ENCODE data around the gene COG1.

COG1 gene

GRCh38 chr17:73231841-73232586 lies 39.2 kb downstream of the COG1 start:
- peak; percentile 91 for DNase-seq

DNA sequence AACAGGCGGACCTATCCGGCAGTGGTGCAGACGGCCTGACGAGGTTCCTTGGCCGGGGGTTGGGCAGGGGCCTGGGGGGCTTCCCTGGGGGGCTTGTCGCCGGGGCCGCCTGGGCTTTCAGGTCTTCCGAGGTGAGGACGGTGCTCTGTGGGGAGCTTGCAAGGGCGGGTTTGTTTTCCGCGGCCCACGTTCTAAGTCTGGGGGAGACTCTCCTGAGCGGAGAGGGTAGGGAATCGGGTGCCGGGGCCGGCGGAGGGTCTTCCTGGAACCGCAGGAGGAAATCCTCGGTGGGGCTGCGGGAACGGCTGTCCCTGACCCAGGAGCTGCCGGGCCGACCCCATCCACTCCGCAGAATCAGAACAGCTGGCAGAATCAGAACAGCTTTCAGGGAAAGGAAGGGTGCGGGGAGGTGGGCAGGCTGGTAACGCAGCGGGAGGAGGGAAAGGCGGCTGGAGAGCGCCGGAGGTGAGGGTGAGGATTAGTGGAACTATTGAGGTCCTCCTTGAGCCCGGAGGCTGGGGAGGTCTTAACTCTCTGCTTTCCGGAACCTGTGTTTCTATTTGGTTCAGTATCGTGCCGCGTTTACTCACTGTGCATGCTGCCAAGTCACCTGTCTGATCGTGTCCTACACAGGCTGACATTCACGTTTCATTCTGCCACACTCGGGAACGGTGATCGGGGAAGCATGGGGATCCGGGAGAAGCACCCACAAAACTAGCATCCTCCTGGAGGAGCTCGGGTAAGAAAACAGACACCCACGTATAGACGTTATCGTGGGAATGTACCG lies 39.9 kb downstream of the COG1 start:
- no peak for DNase-seq

DNA sequence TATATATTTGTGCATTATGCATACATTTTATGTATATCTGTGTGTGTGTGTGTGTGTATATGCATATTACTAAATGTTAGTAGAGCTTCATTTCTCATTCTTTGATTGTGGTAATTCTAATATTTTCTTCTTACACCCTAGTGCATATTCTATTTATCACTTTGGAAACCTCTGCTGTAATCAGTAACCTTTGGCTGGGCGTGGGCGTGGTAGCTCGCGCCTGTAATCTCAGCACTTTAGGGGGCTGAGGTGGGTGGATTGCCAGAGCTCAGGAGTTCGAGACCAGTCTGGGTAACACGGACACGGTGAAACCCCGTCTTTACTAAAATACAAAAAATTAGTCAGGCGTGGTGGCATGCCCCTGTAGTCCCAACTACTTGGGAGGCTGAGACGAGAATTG lies 41.9 kb downstream of the COG1 start:
- no peak for DNase-seq

DNA sequence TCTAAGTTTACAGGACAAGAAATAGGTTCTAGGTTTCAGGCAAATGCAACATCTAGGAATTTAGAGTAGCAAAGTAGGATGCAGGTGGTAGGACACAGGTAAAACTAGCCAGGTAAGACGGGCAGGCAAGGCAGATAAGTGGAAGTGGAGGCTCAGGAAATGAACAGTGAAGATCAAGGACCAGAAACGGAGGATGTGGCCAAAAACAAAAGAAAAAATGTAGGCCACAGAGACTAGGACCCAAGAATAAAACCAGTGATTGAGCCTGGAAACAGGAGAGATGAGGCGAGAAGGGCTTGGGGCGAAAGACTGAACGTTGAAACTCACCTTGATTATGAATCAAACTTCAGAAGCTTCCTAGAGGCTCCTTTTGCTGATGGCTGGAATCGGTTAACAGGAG lies 44.9 kb downstream of the COG1 start:
- DNase-seq, result no peak

DNA sequence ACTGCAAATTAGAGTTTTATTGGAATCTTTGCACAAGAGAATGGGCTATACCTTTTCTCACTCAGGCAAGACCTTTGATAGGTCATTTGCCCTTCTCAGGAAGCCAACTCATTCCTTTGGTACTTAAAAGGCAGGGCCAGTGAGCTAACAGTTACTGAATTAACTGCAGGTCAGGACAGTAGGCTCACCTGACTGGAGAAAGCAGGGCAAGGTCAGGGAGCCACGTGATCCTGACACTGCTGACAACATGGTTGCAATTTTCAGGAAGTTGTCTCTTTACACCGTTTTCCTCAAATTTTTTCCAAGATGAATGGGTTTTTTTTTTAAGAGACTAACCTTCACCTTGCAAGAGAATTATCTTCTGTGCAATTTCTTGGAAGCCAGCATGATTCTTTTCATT lies 47.7 kb downstream of the COG1 start:
- no peak for DNase-seq

DNA sequence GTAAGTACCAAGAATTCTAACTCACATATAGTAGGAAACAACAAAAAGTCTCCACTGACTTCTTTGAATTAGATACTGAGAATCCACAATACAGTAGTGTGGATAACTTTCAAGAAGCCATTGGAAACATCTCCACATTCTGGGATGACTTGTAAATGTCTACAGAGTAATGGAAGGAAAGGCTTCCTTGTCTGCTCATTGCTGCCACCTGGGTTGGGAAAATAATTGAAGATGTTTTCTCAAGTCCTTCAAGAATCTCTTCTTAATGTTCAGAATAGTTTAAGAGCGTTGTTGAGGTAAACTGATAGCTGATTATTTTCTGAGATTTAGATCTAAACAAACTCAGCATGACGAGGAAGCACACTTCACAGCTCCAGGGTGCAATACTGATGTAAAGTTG lies 54.9 kb downstream of the COG1 start:
- DNase-seq, result no peak

DNA sequence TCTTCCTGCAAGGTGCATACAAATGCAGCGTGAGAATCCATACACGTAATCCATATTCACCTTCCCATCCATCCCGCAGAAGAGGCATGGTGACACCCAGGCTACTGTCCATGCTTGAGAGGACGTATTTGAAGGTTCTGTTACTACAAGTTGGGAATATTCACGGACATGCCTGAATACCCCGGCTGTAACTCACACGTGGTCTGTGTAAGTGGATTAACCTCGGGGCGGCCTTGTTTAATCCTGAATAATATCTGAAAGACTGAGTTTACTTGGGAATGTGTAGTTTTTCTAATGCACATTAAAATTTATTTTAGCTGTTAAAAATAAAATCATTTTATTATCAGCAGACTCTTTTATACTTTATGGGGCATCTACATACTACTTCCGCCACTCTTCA lies 55.7 kb downstream of the COG1 start:
- no peak for DNase-seq

DNA sequence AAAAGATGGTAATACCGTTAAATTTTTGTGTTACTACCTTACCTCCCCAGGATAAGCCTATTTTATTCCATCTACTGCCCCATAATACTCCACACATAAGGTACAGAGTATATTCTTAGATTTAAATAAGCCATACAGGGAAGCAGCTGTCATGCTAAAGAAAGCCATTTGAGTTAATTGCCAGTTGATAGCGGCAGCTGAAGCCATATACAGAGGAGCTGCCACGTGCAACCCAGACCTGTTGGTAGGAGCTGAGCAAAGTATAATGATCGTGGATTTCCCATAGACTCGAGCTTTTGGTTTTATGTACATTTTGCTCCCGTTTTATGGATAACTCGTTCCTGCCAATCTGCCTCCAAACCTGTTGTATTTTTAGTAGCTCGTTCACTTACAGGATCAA lies 56.8 kb downstream of the COG1 start:
- no peak for DNase-seq

DNA sequence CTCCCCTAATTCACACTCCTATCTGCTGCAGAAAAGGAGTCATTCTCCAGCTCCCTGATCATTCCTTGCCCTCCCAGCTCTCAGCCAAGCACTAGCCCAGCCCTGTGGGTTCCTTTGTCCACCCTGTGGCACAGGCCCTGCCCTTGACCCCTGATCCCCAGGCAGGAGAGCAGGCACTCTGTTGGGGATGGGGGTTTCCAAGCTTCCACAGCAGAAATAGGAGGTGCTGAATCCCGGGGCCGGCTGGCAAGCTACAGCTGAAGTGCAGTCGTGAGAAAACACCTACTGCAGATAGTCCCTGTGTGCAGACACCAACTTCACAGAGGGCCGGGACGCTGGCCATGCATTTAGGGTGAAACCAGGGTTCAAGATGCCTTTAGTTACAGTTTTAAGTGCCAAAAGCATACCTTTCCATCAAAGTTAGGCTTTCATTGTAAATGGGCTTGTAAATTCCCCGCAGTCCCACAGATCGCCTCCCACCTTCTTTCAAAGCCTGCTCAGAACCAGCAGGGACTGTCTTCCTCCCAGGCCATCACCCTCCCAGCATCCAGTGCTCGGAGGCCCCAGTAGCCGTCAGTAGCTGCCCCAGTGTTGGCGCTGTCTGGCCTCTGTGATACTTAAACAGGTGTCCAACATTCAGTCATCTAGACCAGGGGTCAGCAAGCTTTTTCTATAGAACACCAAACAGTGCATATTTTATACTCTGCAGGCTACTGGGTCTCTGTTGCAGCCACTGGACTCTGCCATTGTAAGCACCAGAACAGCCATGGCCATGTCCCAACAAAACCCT lies 58.2 kb downstream of the COG1 start:
- no peak for DNase-seq

DNA sequence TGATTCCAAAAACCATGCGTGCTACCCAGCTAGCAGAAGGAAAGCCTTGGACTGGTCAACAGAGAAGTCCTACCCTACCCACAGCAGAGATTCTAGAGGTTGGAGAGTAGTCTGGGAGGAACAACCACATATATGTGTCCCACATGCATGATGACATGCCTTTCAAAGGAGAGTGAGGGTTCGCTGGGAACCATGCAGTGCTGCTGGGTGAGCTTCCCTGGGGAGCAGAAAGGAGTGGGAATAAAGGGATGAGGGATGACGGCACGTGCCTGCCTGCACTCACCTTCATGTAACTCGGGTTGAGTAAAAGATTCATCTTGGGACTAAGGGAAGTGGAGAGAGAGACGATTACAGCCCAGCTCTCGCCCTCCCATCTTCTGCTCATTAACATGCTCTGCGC lies 59.0 kb downstream of the COG1 start:
- DNase-seq, result no peak

GRCh38 chr17:73255671-73256181 lies 62.9 kb downstream of the COG1 start:
- peak; percentile 31 for DNase-seq

- DNase-seq, result no peak
Observed at GRCh38 chr17:73256220-73256619, 63.4 kb downstream of the COG1 start.

- no peak for DNase-seq
Observed at GRCh38 chr17:73257516-73257915, 64.7 kb downstream of the COG1 start.
